ES-I3 (cell line): ENCODE data around the gene ABCF3.
A peak's percentile ranks its signal among the peaks of the same experiment; 100 is the strongest.
"Not testable (repeated sequence)": the region's sequence is repeated elsewhere in the genome, so short reads cannot be mapped to it uniquely, and the experiment has no call there.

Experiments
- H3K36me3 ChIP-seq: 2 replicates; pipeline ENCODE4 v1.6.1; 2013; ENCODE audit warnings: mild to moderate bottlenecking, low read length, control low read depth, moderate library complexity; ENCODE audit not compliant: insufficient read depth
- H3K4me1 ChIP-seq: 2 replicates; pipeline ENCODE4 v1.6.1; 2013; ENCODE audit warnings: mild to moderate bottlenecking, control low read depth, low read length; ENCODE audit not compliant: insufficient read depth
- H3K9ac ChIP-seq: 2 replicates; pipeline ENCODE4 v1.6.1; 2013; ENCODE audit warnings: low read depth, mild to moderate bottlenecking, low read length, moderate library complexity
- H3K9me3 ChIP-seq: 2 replicates; pipeline ENCODE4 v1.6.1; 2013; ENCODE audit warnings: mild to moderate bottlenecking, low read length, moderate library complexity; ENCODE audit not compliant: control insufficient read depth, insufficient read depth

Gene ABCF3

GRCh38 chr3:184157206-184157605, 28.8 kb upstream of the ABCF3 start:
- Histone ChIP-seq H3K4me1 (peaks cover 7% of the 10 kb centered on the region; the same call in 1 of the 2 replicates), H3K36me3 (no peaks in the 10 kb centered on the region), H3K9me3 (no peaks in the 10 kb centered on the region), H3K9ac (peak overlapping the region; percentile 99)

GRCh38 chr3:184158404-184158803, 27.6 kb upstream of the ABCF3 start:
- peaks cover 7% of the 10 kb centered on the region; the same call in 1 of the 2 replicates for H3K4me1 ChIP-seq
- no peaks in the 10 kb centered on the region for H3K9me3 ChIP-seq
- H3K36me3 ChIP-seq = no peaks in the 10 kb centered on the region
- no peak overlapping the region for H3K9ac ChIP-seq

DNA sequence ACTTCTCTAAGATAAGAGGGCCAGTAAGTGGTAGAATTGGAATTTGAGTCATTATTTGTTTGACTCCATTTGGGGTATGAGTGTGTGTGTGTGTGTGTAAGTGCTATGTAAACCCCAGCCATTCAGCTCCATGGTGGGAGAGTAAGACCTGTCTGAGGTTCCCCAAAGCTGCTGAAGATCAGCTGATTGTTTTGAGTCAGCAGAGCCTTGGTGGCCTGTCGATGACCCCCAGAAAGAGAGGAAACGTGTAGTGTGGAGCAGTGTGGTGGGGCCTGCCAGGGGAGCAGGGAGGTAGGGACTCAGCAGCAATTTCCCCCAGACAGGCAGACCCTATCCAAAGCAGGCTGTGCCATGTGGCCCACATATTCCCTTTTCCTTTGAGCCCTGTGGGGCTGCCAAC, 25.5 kb upstream of the ABCF3 start:
- Histone ChIP-seq H3K9ac (no peak overlapping the region), H3K4me1 (peaks cover 7% of the 10 kb centered on the region; the same call in 1 of the 2 replicates), H3K36me3 (no peaks in the 10 kb centered on the region), H3K9me3 (no peaks in the 10 kb centered on the region)

- H3K36me3 ChIP-seq, H3K9ac ChIP-seq, H3K4me1 ChIP-seq: not testable (repeated sequence)
These were observed 23.4 kb upstream of the ABCF3 start for GRCh38 chr3:184162571-184163070.

GRCh38 chr3:184164648-184165330, 21.2 kb upstream of the ABCF3 start:
- H3K9me3 ChIP-seq = no peaks in the 10 kb centered on the region
- peaks cover 10% of the 10 kb centered on the region for H3K36me3 ChIP-seq
- no peak overlapping the region for H3K9ac ChIP-seq
- H3K4me1 ChIP-seq = no peaks in the 10 kb centered on the region

More at GRCh38 chr3:184162571-184163070, 23.4 kb upstream of the ABCF3 start:
- not testable (repeated sequence) for H3K9me3 ChIP-seq

GRCh38 chr3:184165543-184165942, 20.5 kb upstream of the ABCF3 start:
- Histone ChIP-seq H3K9ac (no peak overlapping the region), H3K9me3 (no peaks in the 10 kb centered on the region), H3K4me1 (no peaks in the 10 kb centered on the region), H3K36me3 (peaks cover 10% of the 10 kb centered on the region)

- Histone ChIP-seq H3K4me1 (peaks cover 8% of the 10 kb centered on the region; the same call in 1 of the 2 replicates), H3K9me3 (no peaks in the 10 kb centered on the region), H3K36me3 (peaks cover 10% of the 10 kb centered on the region), H3K9ac (no peak overlapping the region)
These were observed 19.3 kb upstream of the ABCF3 start for GRCh38 chr3:184166671-184167070.

DNA sequence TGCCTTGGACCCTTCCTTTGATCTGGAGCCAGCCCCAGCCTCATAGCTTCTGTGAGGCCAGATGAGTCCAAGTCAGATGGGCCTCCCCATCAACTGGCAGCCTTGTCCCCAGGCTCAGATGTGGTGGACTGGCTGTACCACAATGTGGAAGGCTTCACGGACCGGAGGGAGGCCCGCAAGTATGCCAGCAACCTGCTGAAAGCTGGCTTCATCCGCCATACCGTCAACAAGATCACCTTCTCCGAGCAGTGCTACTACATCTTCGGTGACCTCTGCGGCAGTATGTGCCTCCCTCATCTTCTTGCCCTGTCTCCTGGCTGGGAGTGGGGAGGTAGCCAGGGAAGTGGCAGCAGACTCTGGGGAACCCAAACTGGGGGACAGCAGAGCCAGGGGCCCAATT, 18.2 kb upstream of the ABCF3 start:
- no peaks in the 10 kb centered on the region for H3K9me3 ChIP-seq
- no peak overlapping the region for H3K9ac ChIP-seq
- peaks cover 10% of the 10 kb centered on the region for H3K36me3 ChIP-seq

DNA sequence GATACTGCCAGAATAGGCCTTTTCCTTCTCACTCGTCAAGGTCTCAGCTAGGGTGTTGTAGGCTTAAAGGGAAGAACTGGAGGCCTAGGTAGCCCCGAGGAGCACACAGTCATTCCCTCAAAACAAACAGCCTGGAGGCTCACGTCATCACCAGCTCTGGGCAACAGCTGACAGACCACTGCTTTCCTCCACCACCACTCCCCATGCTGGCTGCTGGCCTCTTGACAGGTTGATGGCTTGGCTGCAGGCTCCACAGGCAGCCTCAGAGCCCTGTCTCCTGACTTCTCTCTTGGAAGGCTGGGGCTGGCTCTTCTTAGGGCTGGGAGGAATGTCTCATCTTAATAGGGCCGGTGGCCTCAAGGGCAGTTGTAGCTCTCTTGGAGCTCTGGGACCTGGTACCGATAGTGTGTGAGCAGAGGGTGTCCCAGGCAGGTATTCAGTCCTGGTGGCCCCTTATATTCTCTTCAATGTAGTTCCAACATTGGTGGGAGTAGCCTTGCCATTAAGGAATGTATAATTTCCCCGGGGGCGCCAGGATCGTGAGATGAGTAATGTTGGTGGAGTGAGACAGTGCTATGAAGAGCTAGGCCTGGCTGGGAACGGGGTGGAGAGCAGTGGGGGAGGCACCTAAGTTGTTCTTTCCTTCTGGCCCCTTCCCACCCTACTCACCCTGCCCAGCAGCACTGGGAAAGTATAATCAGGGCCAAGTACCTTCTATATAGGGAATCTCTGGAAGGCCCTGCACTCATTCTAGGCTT, 17.5 kb upstream of the ABCF3 start:
- H3K9ac ChIP-seq = no peak overlapping the region

More for the DNA sequence above, 18.2 kb upstream of the ABCF3 start:
- peaks cover 16% of the 10 kb centered on the region; the same call in 1 of the 2 replicates for H3K4me1 ChIP-seq

GRCh38 chr3:184169896-184170875, 15.8 kb upstream of the ABCF3 start:
- Histone ChIP-seq H3K36me3 (peaks cover 10% of the 10 kb centered on the region), H3K9me3 (no peaks in the 10 kb centered on the region), H3K4me1 (peaks cover 24% of the 10 kb centered on the region), H3K9ac (no peak overlapping the region)

More for the DNA sequence above, 17.5 kb upstream of the ABCF3 start:
- Histone ChIP-seq H3K4me1 (peaks cover 18% of the 10 kb centered on the region; the same call in 1 of the 2 replicates), H3K9me3 (no peaks in the 10 kb centered on the region), H3K36me3 (peaks cover 10% of the 10 kb centered on the region)

GRCh38 chr3:184171562-184171961, 14.4 kb upstream of the ABCF3 start:
- peaks cover 5% of the 10 kb centered on the region for H3K36me3 ChIP-seq
- no peaks in the 10 kb centered on the region for H3K9me3 ChIP-seq
- H3K4me1 ChIP-seq = peaks cover 24% of the 10 kb centered on the region
- no peak overlapping the region for H3K9ac ChIP-seq

- no peak overlapping the region for H3K9ac ChIP-seq
- peaks cover 36% of the 10 kb centered on the region for H3K4me1 ChIP-seq
- no peaks in the 10 kb centered on the region for H3K9me3 ChIP-seq
- peaks cover 11% of the 10 kb centered on the region; the same call in 1 of the 2 replicates for H3K36me3 ChIP-seq
These were observed 13.2 kb upstream of the ABCF3 start for GRCh38 chr3:184172681-184173373.

DNA sequence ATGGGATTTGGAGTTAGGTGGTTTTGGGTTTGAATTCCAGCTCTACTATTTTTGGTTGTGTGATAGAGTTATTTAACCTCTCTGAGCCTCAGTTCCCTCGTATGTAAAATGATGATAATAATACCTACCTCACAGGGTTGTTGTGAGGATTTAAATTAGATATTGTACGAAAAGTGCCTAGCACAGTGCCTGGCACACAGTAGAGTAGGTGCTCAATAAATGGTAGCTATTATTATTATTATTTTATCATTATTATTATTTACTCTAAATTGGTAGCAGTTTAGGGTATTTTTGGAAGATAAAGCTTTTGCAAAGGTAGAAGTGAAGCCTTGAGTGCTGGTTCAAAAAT, 12.7 kb upstream of the ABCF3 start:
- Histone ChIP-seq H3K9me3 (no peaks in the 10 kb centered on the region), H3K36me3 (peaks cover 12% of the 10 kb centered on the region), H3K4me1 (peaks cover 37% of the 10 kb centered on the region), H3K9ac (no peak overlapping the region)
